Measurements from ENCODE around the gene USP16. TPM values are rescaled to one million over a fixed set of nuclear protein-coding genes. Genes with fewer than 3 reads are reported as not detected.
A peak's percentile ranks its signal among the peaks of the same experiment; 100 is the strongest.

The USP16 gene
- total and polyA plus RNA-seq, 2 experiments from 2014 or later, result 30.2 to 46.8 TPM

GRCh38 chr21:28993293-28993629 lies 31.2 kb upstream of the USP16 start:
- Histone ChIP-seq H3F3A (ENCODE audit: insufficient read depth) (peaks cover 7% of the 10 kb centered on the region; the same call in 1 of the 2 replicates), H3K4me3 (peak overlapping the region; percentile 88), H3K9me3 (ENCODE audit: low read depth) (no peaks in the 10 kb centered on the region), H3K79me2 (ENCODE audit: insufficient read depth) (peaks cover 43% of the 10 kb centered on the region), H3K27ac (peak overlapping the region; percentile 90), H3K36me3 (ENCODE audit: low read depth) (no peaks in the 10 kb centered on the region), H3K4me2 (ENCODE audit: unreplicated experiment) (peak overlapping the region; percentile 88), H3K27me3 (replicated peaks; ENCODE audit: insufficient read depth) (no peaks in the 10 kb centered on the region), H3K4me1 (ENCODE audit: insufficient read depth) (peaks cover 25% of the 10 kb centered on the region), H2AFZ (peak overlapping the region; percentile 94), H3K9me2 (ENCODE audit: insufficient read depth) (no peaks in the 10 kb centered on the region), H4K20me1 (ENCODE audit: insufficient read depth) (no peaks in the 10 kb centered on the region), H3K9ac (peak overlapping the region; percentile 89)
- TF ChIP-seq EZH2 (IDR thresholded peaks at IDR 0.05; ENCODE audit: insufficient read depth, poor library complexity, severe bottlenecking), result no peak
- no peak for TF ChIP-seq EZH2phosphoT487 (IDR thresholded peaks at IDR 0.05; ENCODE audit: insufficient read depth, low read depth)
- in situ Hi-C loops (cut with MboI), result no loop called here
- 39 to 44% methylated on average over 4 of the region's 4 CpGs for WGBS, 2 experiments (ENCODE audit: low coverage in 1 of 2, low lambda C conversion rate in 2 of 2, missing lambda C conversion rate in 2 of 2)
- DNase-seq, result no peak

GRCh38 chr21:29002442-29003144 lies 21.9 kb upstream of the USP16 start:
- Histone ChIP-seq H2AFZ (peak overlapping the region; percentile 94), H3K9ac (peak overlapping the region; percentile 88), H3K4me3 (peak overlapping the region; percentile 83), H3K27ac (peak overlapping the region; percentile 86), H3K4me1 (ENCODE audit: insufficient read depth) (no peaks in the 10 kb centered on the region; the same call in 1 of the 2 replicates), H4K20me1 (ENCODE audit: insufficient read depth) (no peaks in the 10 kb centered on the region), H3K36me3 (ENCODE audit: low read depth) (no peaks in the 10 kb centered on the region), H3K9me2 (ENCODE audit: insufficient read depth) (no peaks in the 10 kb centered on the region), H3K4me2 (ENCODE audit: unreplicated experiment) (peak overlapping the region; percentile 89), H3K9me3 (ENCODE audit: low read depth) (no peaks in the 10 kb centered on the region), H3F3A (ENCODE audit: insufficient read depth) (0 out of 2 replicates have a peak, but pooled peaks cover 4% of the 10 kb centered on the region), H3K27me3 (replicated peaks; ENCODE audit: insufficient read depth) (no peaks in the 10 kb centered on the region), H3K79me2 (ENCODE audit: insufficient read depth) (no peaks in the 10 kb centered on the region)
- in situ Hi-C loops (cut with MboI), result no loop called here
- DNase-seq, result peak; percentile 99
- WGBS, 2 experiments (ENCODE audit: low coverage in 1 of 2, low lambda C conversion rate in 2 of 2, missing lambda C conversion rate in 2 of 2), result 2% methylated on average over 38 to 41 of the region's 41 CpGs
- TF ChIP-seq EZH2 (IDR thresholded peaks at IDR 0.05; ENCODE audit: insufficient read depth, poor library complexity, severe bottlenecking), result no peak
- TF ChIP-seq EZH2phosphoT487 (IDR thresholded peaks at IDR 0.05; ENCODE audit: insufficient read depth, low read depth), result no peak

GRCh38 chr21:29005696-29006095 lies 18.8 kb upstream of the USP16 start:
- Histone ChIP-seq H3F3A (ENCODE audit: insufficient read depth) (0 out of 2 replicates have a peak, but pooled peaks cover 4% of the 10 kb centered on the region), H3K36me3 (ENCODE audit: low read depth) (no peaks in the 10 kb centered on the region), H3K9ac (no peak overlapping the region), H3K4me3 (no peak overlapping the region), H3K27ac (no peak overlapping the region), H3K9me2 (ENCODE audit: insufficient read depth) (no peaks in the 10 kb centered on the region), H3K27me3 (replicated peaks; ENCODE audit: insufficient read depth) (no peaks in the 10 kb centered on the region), H3K9me3 (ENCODE audit: low read depth) (no peaks in the 10 kb centered on the region), H3K4me1 (ENCODE audit: insufficient read depth) (no peaks in the 10 kb centered on the region; the same call in 1 of the 2 replicates), H2AFZ (peak overlapping the region; percentile 57), H3K79me2 (ENCODE audit: insufficient read depth) (no peaks in the 10 kb centered on the region), H4K20me1 (ENCODE audit: insufficient read depth) (no peaks in the 10 kb centered on the region), H3K4me2 (ENCODE audit: unreplicated experiment) (no peak overlapping the region)
- in situ Hi-C loops (cut with MboI), result no loop called here
- WGBS, 2 experiments (ENCODE audit: low coverage in 1 of 2, low lambda C conversion rate in 2 of 2, missing lambda C conversion rate in 2 of 2), result 71 to 74% methylated on average over 6 of the region's 6 CpGs
- peak; percentile 48 for DNase-seq
- TF ChIP-seq EZH2phosphoT487 (IDR thresholded peaks at IDR 0.05; ENCODE audit: insufficient read depth, low read depth) (no peak), EZH2 (IDR thresholded peaks at IDR 0.05; ENCODE audit: insufficient read depth, poor library complexity, severe bottlenecking) (no peak)

- Histone ChIP-seq H3K4me3 (no peak overlapping the region), H3K4me2 (ENCODE audit: unreplicated experiment) (no peak overlapping the region), H3K36me3 (ENCODE audit: low read depth) (no peaks in the 10 kb centered on the region), H3K4me1 (ENCODE audit: insufficient read depth) (no peaks in the 10 kb centered on the region; the same call in 1 of the 2 replicates), H3K27ac (no peak overlapping the region), H2AFZ (no peak overlapping the region), H3K9me3 (ENCODE audit: low read depth) (no peaks in the 10 kb centered on the region), H3K79me2 (ENCODE audit: insufficient read depth) (no peaks in the 10 kb centered on the region), H4K20me1 (ENCODE audit: insufficient read depth) (no peaks in the 10 kb centered on the region), H3K27me3 (replicated peaks; ENCODE audit: insufficient read depth) (no peaks in the 10 kb centered on the region), H3F3A (ENCODE audit: insufficient read depth) (0 out of 2 replicates have a peak, but pooled peaks cover 4% of the 10 kb centered on the region), H3K9ac (no peak overlapping the region), H3K9me2 (ENCODE audit: insufficient read depth) (no peaks in the 10 kb centered on the region)
- DNase-seq, result no peak
- WGBS, 2 experiments (ENCODE audit: low coverage in 1 of 2, low lambda C conversion rate in 2 of 2, missing lambda C conversion rate in 2 of 2), result 49 to 67% methylated on average over 3 of the region's 3 CpGs
- in situ Hi-C loops (cut with MboI), result no loop called here
- TF ChIP-seq EZH2phosphoT487 (IDR thresholded peaks at IDR 0.05; ENCODE audit: insufficient read depth, low read depth), result no peak
- TF ChIP-seq EZH2 (IDR thresholded peaks at IDR 0.05; ENCODE audit: insufficient read depth, poor library complexity, severe bottlenecking), result no peak
Measured at GRCh38 chr21:29007135-29007534, 17.3 kb upstream of the USP16 start.

All from GM23248 (cell line).